NCI-H187 treated with DMSO at 0.1 percent for 48 hours (cell line): Measurements from ENCODE around the gene MYL11.

Experiments used
- DNase-seq: peaks from one replicate; lab custom pipeline; 2025; lab: John Stamatoyannopoulos, UW

Gene MYL11

DNA sequence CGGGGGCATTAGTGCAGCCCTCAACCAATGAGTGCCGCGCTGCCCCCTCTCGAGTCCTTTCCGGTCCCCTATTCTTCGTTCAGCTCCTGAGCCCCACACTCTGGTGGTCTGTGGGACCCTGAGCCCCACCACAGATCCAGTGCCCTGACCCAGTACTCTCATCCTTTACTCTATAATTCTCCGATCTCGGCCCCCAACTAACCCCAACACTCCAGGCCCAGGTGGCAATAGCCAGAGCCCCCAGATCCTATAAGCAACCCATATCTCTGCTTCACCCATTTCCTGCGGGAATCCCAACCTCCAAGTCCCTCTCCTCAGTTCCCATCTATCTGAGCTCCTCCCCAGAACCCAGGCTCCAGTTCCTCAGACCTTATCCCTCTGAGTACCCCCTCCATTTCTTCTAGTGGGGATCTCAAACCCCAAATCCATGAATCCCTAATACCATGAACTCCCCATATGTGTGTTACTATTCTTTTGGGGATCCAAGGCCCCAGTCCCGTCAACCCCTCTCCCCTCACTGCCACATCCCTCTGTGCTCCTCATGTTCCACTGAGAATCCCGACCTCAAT lies 3.3 kb upstream of the MYL11 start:
- no peak for DNase-seq

DNA sequence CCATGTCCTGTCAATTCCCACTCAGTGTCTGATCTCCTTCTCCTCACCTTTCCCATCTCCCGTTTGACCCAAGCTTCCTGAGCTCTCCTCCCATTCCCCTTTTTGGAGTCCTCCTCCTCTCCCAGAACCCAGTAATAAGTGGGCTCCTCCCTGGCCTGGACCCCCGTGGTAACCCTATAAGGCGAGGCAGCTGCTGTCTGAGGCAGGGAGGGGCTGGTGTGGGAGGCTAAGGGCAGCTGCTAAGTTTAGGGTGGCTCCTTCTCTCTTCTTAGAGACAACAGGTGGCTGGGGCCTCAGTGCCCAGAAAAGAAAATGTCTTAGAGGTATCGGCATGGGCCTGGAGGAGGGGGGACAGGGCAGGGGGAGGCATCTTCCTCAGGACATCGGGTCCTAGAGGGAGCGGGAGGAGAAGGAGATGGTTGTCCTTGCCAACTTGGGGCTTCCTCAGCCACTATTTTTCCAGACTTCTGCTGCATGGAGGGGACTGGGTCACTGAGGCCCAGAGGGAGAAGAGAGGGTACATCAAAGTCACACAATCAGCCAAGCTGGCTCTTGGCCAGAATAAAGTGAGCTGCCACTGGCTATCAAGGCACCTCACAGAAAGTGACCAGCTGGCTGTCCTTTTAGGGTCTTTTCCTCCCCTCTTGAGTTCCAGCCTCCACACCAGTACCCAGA lies 2.4 kb upstream of the MYL11 start:
- DNase-seq: no peak

- no peak for DNase-seq
These were observed 1.9 kb upstream of the MYL11 start for GRCh38 chr16:30372725-30373124.

- no peak for DNase-seq
These were observed 1.3 kb downstream of the MYL11 start for GRCh38 chr16:30375864-30376263.

GRCh38 chr16:30376461-30376902 lies 1.9 kb downstream of the MYL11 start:
- no peak for DNase-seq

- no peak for DNase-seq
These were observed 2.6 kb downstream of the MYL11 start for GRCh38 chr16:30377050-30377811.

DNA sequence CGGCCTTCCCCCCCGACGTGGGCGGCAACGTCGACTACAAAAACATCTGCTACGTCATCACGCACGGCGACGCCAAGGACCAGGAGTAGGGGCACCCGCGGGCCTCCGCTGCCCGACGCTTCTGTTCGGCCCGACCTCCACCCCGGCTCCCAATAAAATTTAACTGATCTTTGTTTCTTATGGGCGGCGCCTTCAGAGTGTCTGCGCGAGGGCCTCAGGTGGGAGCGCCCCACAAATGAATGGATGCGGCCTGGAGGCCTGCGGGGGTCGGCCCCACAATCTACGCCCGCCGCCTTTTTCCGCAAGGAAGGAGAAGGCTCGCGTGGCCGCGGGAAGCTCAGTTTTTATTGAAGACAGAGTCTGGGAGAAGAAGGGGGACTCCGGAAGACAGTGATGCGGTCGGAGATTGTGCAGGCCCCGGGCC lies 3.2 kb downstream of the MYL11 start:
- peak; percentile 42 for DNase-seq

DNA sequence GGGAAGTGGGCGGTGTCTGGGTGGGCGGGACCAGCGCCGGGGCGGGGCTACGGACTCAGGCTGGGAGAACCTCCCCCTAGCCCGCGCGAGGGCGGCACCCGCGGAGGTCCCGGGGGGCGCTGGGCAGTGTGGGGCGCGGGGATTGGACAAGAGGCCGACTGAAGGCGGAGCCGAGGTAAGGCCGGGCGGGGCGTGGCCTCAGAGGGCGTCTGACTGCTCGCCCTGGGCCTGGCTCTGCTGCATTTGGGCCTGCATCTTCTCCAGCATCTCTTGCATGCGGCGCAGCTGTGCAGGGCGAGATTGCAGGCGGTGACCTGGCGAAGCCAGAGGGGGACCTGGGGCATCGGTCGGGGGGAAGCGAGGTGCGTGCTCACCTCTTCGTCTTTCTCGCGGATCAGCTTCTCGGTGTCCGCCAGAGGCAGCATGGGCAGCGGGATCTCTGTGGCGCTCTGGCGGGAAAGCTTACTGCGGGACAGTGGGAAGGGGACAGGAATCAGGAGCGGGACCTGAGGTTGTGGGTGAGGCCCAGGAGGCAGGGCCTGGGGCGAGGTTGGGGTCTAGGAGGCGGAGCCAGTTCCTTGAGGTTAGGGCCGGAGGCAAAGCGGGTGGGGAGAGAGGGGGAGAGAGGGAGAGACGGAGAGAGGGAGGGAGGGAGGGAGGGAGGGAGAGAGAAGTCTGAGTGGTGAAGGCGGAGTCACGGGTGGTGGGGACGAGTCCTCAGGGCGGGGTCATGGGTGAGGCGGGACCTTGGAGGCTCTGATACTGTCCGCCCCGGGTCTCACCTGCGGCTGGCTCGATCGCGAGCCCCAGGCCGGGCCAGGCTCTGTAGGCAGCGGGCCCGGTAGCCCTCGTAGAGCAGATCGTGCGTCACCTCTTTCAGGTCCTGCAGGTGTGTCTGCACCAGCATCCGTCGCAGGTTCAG lies 3.9 kb downstream of the MYL11 start:
- peak; percentile 48 for DNase-seq

DNA sequence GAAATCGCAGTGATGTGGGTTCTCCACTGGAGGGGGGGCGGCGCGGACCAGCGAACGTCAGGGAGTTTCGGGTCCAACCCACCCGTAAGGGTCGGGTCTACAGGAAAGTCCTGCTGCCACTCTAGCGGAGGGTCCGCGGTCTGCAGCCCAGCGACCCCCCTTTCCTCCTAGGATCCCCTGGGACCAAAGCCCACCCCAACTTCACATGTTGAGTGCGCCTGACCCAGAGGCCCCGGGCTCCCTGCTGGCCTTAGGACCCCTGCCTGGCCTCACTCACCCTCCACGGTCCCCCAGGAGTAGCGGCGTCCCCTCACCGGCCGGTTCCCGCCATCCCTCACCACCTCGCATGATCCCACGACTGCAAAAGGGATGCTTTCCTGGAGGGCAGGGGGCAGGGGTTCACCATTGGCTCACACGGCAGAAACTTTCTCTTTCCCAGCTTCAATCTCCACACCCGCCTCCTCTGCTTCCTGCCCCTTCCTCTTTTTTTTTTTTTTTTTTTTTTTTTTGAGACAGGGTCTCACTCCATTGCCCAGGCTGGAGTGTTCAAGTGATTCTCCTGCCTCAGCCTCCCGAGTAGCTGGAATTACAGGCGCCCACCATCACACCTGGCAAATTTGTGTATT lies 4.7 kb downstream of the MYL11 start:
- no peak for DNase-seq

DNA sequence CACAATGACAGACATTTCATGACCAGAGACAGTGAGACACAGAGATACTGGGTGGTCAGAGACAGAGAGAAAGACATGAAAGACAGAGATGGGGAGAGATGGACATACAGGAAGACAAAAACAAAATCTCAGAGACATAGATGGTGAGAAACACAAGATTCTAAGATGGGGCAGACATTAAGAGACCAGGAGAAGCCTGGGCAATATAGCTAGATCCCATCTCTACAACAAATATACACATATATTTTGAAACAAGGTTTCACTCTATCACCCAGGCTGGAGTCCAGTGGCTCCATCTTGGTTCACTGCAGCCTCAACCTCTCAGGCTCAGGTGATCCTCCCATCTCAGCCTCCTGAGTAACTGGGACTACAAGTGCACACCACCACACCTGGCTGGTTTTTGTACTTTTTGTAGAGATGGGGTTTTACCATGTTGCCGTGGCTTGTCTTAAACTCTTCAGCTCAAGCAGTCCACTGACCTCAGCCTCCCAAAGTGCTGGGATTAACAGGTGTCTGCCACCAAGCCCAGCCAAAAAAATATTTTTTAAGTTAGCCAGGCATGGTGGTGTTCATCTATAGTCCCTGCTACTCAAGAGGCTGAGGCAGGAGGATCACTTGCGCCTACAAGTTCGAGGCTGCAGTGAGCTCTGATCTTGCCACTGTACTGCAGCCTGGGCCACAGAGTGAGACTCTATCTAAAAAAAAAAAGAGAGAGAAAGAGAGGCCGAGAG lies 5.6 kb downstream of the MYL11 start:
- DNase-seq: no peak

DNA sequence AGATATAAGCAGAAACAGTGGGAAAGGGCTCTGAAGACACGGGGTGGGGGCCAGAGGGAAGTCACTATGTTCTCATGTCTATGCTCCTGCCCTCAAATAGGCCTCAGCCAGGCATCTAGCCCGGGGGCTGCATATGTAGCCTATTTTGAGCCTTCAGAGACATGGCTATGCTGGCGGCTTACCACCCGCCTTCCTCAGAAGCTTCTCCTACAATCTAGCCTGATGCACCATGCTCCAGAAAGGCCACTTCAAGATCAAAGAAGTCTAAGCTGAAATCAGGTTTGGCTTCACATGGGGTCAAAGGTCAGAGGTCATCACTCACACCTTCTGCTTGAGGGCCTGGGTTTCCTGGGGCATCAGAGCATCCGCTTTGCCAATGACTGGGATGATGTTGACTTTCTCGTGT lies 6.2 kb downstream of the MYL11 start:
- no peak for DNase-seq

DNA sequence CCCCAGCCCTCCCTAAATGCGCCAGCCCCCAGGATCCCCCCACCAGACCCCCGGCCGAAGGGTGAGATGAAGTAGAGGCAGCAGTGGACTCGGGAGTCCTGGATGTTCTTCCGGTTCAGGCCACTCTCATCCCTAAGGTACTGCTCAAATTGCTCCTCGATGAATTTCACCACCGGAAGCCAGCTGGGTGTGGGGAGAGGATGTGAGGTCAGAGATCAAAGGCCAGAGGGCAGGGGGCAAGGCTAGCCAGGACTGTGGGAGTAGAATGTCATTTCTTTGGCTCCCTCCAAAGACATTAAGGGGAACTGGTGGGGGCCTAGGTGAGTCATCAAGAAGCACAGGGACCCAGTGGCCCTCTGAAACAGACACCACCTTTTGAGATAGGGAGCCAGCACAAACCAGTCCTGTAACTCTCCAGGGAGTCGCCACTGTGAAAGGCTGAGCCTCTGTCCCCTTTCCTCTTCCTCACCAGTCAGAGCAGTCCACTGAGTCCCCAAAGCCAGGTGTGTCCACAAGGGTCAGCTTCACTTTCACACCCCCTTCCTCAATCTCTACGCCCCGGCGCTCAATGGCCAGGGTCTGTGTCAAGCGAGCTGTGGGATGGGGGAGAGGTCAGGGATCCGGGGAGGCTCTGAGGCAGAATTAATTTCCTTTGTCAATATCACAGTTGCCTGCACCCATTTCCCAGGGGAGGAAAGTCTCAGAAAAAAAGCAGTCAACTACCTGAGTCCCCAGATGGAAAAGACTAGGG lies 6.9 kb downstream of the MYL11 start:
- DNase-seq: no peak

DNA sequence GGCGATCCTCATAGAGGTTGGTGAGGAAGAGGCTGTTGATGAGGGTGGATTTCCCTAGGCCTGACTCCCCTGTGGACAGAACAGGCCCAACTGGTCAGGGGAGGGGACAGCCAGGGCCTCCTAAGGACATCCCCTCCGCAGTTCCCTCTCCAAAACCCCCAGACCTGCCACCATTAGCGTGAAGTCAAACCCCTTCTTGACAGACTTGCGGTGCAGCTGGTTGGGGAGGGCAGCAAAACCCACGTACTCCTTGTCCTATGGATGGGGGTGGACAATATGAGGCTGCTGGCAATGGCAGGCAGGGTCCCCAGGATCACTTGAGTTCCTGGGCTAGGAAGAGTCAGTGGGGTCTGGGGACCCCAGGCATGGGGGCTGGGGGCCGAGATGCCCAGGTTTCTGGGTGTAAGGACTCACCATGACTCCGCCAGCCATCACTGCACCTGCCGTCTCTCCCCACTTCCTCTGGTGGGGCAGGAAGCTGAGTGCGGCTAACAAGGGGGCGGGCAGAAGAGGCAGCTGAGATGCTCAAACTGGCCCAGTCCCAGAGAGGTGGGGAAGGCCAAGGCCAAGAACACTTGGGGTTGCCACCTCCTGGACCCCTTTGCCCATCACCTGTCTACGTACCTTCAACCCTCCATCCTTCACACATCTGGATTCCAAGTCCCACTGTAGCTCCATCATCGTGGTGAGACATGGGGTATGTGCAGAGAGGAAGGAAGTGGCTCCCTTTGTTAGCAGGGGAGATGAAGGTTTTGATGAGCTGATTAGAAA lies 7.7 kb downstream of the MYL11 start, which contains the start of gene SEPTIN1:
Gene SEPTIN1 (minus strand): TSS at position 451 of the 771 bp plus-strand sequence. CDS start 19 bp downstream, at position 432.
- DNase-seq: no peak

- no peak for DNase-seq
These were observed 8.9 kb downstream of the MYL11 start for GRCh38 chr16:30383521-30383920.

GRCh38 chr16:30394592-30395154 lies 20.1 kb downstream of the MYL11 start:
- DNase-seq: no peak

DNA sequence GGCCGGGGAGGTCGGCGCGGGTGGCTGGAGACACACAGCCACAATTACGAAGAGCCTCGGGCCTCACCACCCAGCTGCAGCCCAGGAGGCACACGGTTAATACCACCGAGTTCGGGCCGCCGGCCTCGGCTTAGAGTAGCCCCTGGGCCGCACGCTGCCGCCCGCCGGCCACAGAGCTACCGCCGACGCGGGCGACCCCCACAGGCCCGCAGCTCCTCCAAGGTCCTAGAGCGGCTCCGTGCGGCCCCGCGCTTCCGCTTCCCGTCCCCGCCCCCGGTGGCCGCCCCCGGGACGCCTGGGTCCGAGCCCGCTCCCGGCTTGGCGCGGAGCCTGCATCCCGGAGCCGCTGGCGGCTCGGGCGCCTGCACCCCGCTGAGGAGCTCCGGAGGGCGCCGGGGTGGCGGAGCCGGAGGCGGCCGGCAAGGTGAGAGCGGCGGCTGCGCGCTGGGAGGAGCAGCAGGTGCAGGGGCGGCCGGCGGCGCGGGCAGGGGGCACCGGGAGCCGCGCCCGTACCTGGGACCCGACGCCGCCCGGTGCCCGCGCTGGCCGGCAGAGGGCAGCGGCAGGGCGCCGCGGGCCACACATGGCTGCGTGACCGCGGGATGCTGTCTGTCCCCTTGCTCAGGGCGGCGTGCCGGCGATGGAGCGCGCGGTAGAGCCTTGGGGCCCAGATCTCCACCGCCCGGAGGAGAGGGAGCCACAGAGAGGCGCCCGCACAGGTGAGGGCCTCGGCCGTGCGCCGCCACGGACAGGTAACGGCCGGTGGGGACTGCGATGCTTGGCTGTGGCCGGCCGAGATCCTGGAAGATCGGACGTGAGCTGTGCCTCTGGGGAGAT lies 20.8 kb downstream of the MYL11 start, which contains the start of gene ZNF48:
Gene ZNF48 (plus strand): TSS at position 266 of the 837 bp plus-strand sequence. CDS start 375 bp downstream, at position 641.
- no peak for DNase-seq

DNA sequence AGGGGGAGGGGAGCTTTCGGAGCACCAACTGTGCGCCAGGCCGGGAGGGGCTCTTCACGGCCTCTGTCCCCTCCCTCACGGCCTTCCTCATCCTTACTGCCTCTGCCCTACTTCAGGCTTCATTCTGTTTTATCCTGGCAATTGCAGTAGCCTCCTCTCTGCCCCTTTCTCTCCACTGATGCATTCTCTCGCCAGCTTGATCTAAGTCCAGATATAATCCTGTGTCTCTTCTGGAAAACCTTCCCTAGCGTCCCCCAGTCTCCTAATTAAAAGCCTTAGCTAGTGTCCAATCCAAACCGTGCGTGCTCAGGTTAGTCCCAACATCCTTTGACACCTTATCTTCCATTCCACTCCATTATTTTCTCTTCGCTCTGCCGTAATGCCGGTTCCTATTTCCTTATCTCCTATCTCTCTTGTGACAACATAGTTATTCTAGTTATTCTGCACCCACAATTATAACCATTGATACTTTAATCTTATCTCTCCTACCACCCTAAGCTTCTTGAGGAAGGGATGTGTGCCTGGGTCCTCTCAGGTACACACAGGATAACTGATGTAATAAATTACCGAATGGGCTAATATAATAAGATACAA lies 21.5 kb downstream of the MYL11 start:
- no peak for DNase-seq
